ENCODE measurements around the gene EIF2D. TPM values are rescaled to one million over a fixed set of nuclear protein-coding genes. Genes with fewer than 3 reads are reported as not detected.

EIF2D gene
- total and polyA plus RNA-seq, 9 of the 15 experiments (the other 6 are each of a cell fraction or from before 2014, with no cell fraction given), result 81.1 to 138 (median 93.9) TPM

- Histone ChIP-seq H3K9me3 (replicated peaks; ENCODE audit: control insufficient read depth, insufficient read depth, low read depth, low read length) (no peaks in the 10 kb centered on the region), H4K20me1 (replicated peaks; ENCODE audit: control insufficient read depth, insufficient read depth, low read length) (peaks cover 3% of the 10 kb centered on the region; the same call in 1 of the 2 replicates), H3K4me3 (no peak overlapping the region), H3K9ac (ENCODE audit: insufficient read depth in 1 of 2, low read depth in 2 of 2, low read length in 2 of 2) (no peak overlapping the region), H3K9me1 (ENCODE audit: control insufficient read depth, insufficient read depth, low read length) (no peaks in the 10 kb centered on the region), H3K4me1 (replicated peaks in 1 of 2; ENCODE audit: control insufficient read depth in 2 of 2, insufficient read depth in 2 of 2, low read length in 2 of 2) (peaks cover 7 to 16% of the 10 kb centered on the region in 2 experiments), H3K27ac (ENCODE audit: extremely low read depth, low read depth, low read length) (no peak overlapping the region), H3K27me3 (ENCODE audit: control insufficient read depth in 2 of 2, insufficient read depth in 2 of 2, low read length in 2 of 2) (no peaks in the 10 kb centered on the region), H3K36me3 (ENCODE audit: control insufficient read depth, insufficient read depth, low read length) (peaks cover 78% of the 10 kb centered on the region), H3K4me2 (ENCODE audit: insufficient read depth, low read length) (no peak overlapping the region), H2AFZ (ENCODE audit: low read depth, low read length) (no peak overlapping the region), H3K79me2 (ENCODE audit: control insufficient read depth, insufficient read depth, low read length) (peaks cover 7% of the 10 kb centered on the region; the same call in 1 of the 3 replicates)
- 76% methylated on average over 4 of the region's 4 CpGs for WGBS (ENCODE audit: insufficient coverage, low coverage, missing lambda C conversion rate)
- DNase-seq (ENCODE audit: extremely low read depth in 1 of 4, low spot score in 3 of 4) (no peak), ATAC-seq (no peak), FAIRE-seq (no peak)
- ChIA-PET CTCF (ENCODE audit: low intra/inter-chr PET ratio) (interaction anchor here (1.5 to 3.7 kb wide), 5 partner anchors 40 to 105 kb away, joined by 5 to 97 read pairs (median 19); no protein-coding TSS in a partner anchor), POLR2A (interaction anchor here (0.7 to 1.6 kb wide), 2 partner anchors 9 to 1071 kb away, joined by 3 to 6 read pairs; no protein-coding TSS in a partner anchor)
- no TSS peak for BruUV-seq (replicated peaks)
- in situ Hi-C loops (cut with MboI) (loop anchor here (5.0 to 25.0 kb wide), 3 partner anchors 37 to 422 kb away; no protein-coding TSS in a partner anchor), intact Hi-C loops (cut with micrococcal nuclease) (no loop called here)
- no peak for TF ChIP-seq ARHGAP35 (IDR thresholded peaks at IDR 0.05; ENCODE audit: partially characterized antibody)
- no peak for TF ChIP-seq ZNF354B (CRISPR knock-in tag; IDR thresholded peaks at IDR 0.05)
- TF ChIP-seq ELF1 (tag; IDR thresholded peaks at IDR 0.05), result no peak
- no peak for TF ChIP-seq ZFP36 (IDR thresholded peaks at IDR 0.05; ENCODE audit: low read depth, low read length, partially characterized antibody)
- TF ChIP-seq, protein P1, sequence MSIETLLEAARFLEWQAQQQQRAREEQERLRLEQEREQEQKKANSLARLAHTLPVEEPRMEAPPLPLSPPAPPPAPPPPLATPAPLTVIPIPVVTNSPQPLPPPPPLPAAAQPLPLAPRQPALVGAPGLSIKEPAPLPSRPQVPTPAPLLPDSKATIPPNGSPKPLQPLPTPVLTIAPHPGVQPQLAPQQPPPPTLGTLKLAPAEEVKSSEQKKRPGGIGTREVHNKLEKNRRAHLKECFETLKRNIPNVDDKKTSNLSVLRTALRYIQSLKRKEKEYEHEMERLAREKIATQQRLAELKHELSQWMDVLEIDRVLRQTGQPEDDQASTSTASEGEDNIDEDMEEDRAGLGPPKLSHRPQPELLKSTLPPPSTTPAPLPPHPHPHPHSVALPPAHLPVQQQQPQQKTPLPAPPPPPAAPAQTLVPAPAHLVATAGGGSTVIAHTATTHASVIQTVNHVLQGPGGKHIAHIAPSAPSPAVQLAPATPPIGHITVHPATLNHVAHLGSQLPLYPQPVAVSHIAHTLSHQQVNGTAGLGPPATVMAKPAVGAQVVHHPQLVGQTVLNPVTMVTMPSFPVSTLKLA (conservative IDR thresholded peaks at IDR 0.05), result no peak
- TF ChIP-seq MAX (CRISPR knock-in tag; IDR thresholded peaks at IDR 0.05), result no peak
- no peak for TF ChIP-seq MEF2A (IDR thresholded peaks at IDR 0.05; ENCODE audit: control insufficient read depth, low read depth, low read length)
- TF ChIP-seq RUNX1 (IDR thresholded peaks at IDR 0.05; ENCODE audit: low read depth), result no peak
- no peak for TF ChIP-seq KDM1A (IDR thresholded peaks at IDR 0.05)
- no peak for TF ChIP-seq HNRNPK (IDR thresholded peaks at IDR 0.05; ENCODE audit: low read depth, low read length, poor library complexity, severe bottlenecking)
- TF ChIP-seq HDAC6 (IDR thresholded peaks at IDR 0.05; ENCODE audit: low read depth, low read length), result no peak
- no peak for TF ChIP-seq SMARCC2 (IDR thresholded peaks at IDR 0.05; ENCODE audit: low read depth)
- TF ChIP-seq KLF1 (tag; IDR thresholded peaks at IDR 0.05), result no peak
- TF ChIP-seq, protein P2, sequence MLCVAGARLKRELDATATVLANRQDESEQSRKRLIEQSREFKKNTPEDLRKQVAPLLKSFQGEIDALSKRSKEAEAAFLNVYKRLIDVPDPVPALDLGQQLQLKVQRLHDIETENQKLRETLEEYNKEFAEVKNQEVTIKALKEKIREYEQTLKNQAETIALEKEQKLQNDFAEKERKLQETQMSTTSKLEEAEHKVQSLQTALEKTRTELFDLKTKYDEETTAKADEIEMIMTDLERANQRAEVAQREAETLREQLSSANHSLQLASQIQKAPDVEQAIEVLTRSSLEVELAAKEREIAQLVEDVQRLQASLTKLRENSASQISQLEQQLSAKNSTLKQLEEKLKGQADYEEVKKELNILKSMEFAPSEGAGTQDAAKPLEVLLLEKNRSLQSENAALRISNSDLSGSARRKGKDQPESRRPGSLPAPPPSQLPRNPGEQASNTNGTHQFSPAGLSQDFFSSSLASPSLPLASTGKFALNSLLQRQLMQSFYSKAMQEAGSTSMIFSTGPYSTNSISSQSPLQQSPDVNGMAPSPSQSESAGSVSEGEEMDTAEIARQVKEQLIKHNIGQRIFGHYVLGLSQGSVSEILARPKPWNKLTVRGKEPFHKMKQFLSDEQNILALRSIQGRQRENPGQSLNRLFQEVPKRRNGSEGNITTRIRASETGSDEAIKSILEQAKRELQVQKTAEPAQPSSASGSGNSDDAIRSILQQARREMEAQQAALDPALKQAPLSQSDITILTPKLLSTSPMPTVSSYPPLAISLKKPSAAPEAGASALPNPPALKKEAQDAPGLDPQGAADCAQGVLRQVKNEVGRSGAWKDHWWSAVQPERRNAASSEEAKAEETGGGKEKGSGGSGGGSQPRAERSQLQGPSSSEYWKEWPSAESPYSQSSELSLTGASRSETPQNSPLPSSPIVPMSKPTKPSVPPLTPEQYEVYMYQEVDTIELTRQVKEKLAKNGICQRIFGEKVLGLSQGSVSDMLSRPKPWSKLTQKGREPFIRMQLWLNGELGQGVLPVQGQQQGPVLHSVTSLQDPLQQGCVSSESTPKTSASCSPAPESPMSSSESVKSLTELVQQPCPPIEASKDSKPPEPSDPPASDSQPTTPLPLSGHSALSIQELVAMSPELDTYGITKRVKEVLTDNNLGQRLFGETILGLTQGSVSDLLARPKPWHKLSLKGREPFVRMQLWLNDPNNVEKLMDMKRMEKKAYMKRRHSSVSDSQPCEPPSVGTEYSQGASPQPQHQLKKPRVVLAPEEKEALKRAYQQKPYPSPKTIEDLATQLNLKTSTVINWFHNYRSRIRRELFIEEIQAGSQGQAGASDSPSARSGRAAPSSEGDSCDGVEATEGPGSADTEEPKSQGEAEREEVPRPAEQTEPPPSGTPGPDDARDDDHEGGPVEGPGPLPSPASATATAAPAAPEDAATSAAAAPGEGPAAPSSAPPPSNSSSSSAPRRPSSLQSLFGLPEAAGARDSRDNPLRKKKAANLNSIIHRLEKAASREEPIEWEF (CRISPR knock-in tag; IDR thresholded peaks at IDR 0.05), result no peak
- no peak for TF ChIP-seq CBX8 (IDR thresholded peaks at IDR 0.05; ENCODE audit: borderline replicate concordance, extremely low read depth, low read depth, low read length, poor library complexity, severe bottlenecking)
- TF ChIP-seq FOXM1 (IDR thresholded peaks at IDR 0.05; ENCODE audit: low read depth), result no peak
- no peak for TF ChIP-seq FOXM1 (CRISPR knock-in tag; IDR thresholded peaks at IDR 0.05; ENCODE audit: low read depth)
Measured at GRCh38 chr1:206584683-206585082, 27.6 kb downstream of the EIF2D start.
